ENCODE data around the gene KRTAP10-12. TPM values are rescaled to one million over a fixed set of nuclear protein-coding genes. Genes with fewer than 3 reads are reported as not detected.
"Not testable (repeated sequence)": the region's sequence is repeated elsewhere in the genome, so short reads cannot be mapped to it uniquely, and the experiment has no call there.

The KRTAP10-12 gene
- total RNA-seq, 1 donor from 2014 or later: not detected

GRCh38 chr21:44657635-44658540 is 39.1 kb upstream of the KRTAP10-12 start, which contains the start of gene KRTAP12-3:
Gene KRTAP12-3, plus strand, starts transcription at chr21:44657932. Its CDS starts 48 bp downstream, at chr21:44657980.
- Histone ChIP-seq H3K4me1 (no peaks in the 10 kb centered on the region), H3K36me3 (no peaks in the 10 kb centered on the region), H3K27me3 (ENCODE audit: low read depth) (peaks cover 14% of the 10 kb centered on the region), H3K27ac (replicated peaks) (no peak within 1 kb of the TSS), H3K9me3 (replicated peaks) (peaks cover 13% of the 10 kb centered on the region), H3K4me3 (no peak within 1 kb of the TSS)
- DNase-seq: no peak
- intact Hi-C loops (cut with micrococcal nuclease): no loop called here
- no peak for TF ChIP-seq CTCF (IDR thresholded peaks at IDR 0.05; ENCODE audit: borderline replicate concordance)

GRCh38 chr21:44658541-44658910 is 38.4 kb upstream of the KRTAP10-12 start:
- DNase-seq: no peak
- intact Hi-C loops (cut with micrococcal nuclease): no loop called here
- peaks cover 14% of the 10 kb centered on the region for H3K27me3 ChIP-seq (ENCODE audit: low read depth)
- no peaks in the 10 kb centered on the region for H3K4me1 ChIP-seq
- TF ChIP-seq CTCF (IDR thresholded peaks at IDR 0.05; ENCODE audit: borderline replicate concordance): no peak
- no peak overlapping the region for H3K27ac ChIP-seq (replicated peaks)
- peaks cover 20% of the 10 kb centered on the region for H3K9me3 ChIP-seq (replicated peaks)
- no peak overlapping the region for H3K4me3 ChIP-seq
- H3K36me3 ChIP-seq: no peaks in the 10 kb centered on the region

GRCh38 chr21:44658913-44659595 is 37.9 kb upstream of the KRTAP10-12 start:
- Histone ChIP-seq H3K4me3 (no peak overlapping the region), H3K36me3 (no peaks in the 10 kb centered on the region), H3K27ac (replicated peaks) (no peak overlapping the region), H3K9me3 (replicated peaks) (peaks cover 25% of the 10 kb centered on the region), H3K27me3 (ENCODE audit: low read depth) (peaks cover 14% of the 10 kb centered on the region), H3K4me1 (no peaks in the 10 kb centered on the region)
- TF ChIP-seq CTCF (IDR thresholded peaks at IDR 0.05; ENCODE audit: borderline replicate concordance): no peak
- intact Hi-C loops (cut with micrococcal nuclease): no loop called here
- no peak for DNase-seq

GRCh38 chr21:44661567-44661966 is 35.4 kb upstream of the KRTAP10-12 start:
- H3K36me3 ChIP-seq; H3K27ac ChIP-seq (replicated peaks); DNase-seq; intact Hi-C loops (cut with micrococcal nuclease); H3K4me1 ChIP-seq; H3K4me3 ChIP-seq: not testable (repeated sequence)
- peaks cover 18% of the 10 kb centered on the region for H3K9me3 ChIP-seq (replicated peaks)
- peaks cover 14% of the 10 kb centered on the region for H3K27me3 ChIP-seq (ENCODE audit: low read depth)

GRCh38 chr21:44664691-44665090 is 32.3 kb upstream of the KRTAP10-12 start:
- peaks cover 20% of the 10 kb centered on the region for H3K9me3 ChIP-seq (replicated peaks)
- no peak overlapping the region for H3K27ac ChIP-seq (replicated peaks)
- intact Hi-C loops (cut with micrococcal nuclease): no loop called here
- H3K4me3 ChIP-seq: no peak overlapping the region
- peaks cover 5% of the 10 kb centered on the region for H3K27me3 ChIP-seq (ENCODE audit: low read depth)
- H3K36me3 ChIP-seq: no peaks in the 10 kb centered on the region
- H3K4me1 ChIP-seq: no peaks in the 10 kb centered on the region
- TF ChIP-seq CTCF (IDR thresholded peaks at IDR 0.05; ENCODE audit: borderline replicate concordance): no peak
- no peak for DNase-seq
